Heart left ventricle (tissue), 13 donors: Measurements from ENCODE around the gene SLC10A7.

ENCODE experiments used
- POLR2A ChIP-seq, 2 donors: fragments of 450-650 bp; IDR thresholded peaks; one replicate each; pipeline ENCODE4 v1.6.1; 2017; ENCODE audit warnings: antibody characterized with exemption in 2 of 2, mild to moderate bottlenecking in 2 of 2, moderate library complexity in 2 of 2
- TF ChIP-seq, protein P1 (sequence below), 12 donors: fragments of 200-600 bp; sonication (generic) in 4 of 12; IDR thresholded peaks; one replicate each; pipeline versions ENCODE4 v1.5.0 to v1.8.0; 2018 to 2022; ENCODE audit warnings: antibody characterized with exemption in 12 of 12, mild to moderate bottlenecking in 5 of 12
- donor health status: ischemic (EF 13 %, LVEDD 7.1; RV severe dilation, severe dysfunction).
- donor health status: DM: no; HTN: yes; CAD: no.
- donor health status: DM: no; HTN: no; CAD: no.
- donor health status: ischemic (EF 25% LVEDD 6.9; RV normal size, moderate dysfunction).
- donor health status: ischemic (EF 25% LVEDD 5.7; RV mildly dilated, moderate dysfunction).
- donor health status: ischemic (EF 35%, LVEDD 5.7; RV mildly dilated, moderate dysfunction).
- donor health status: nonischemic (EF 11% LVEDD 7.7; RV severe dilation, severe dysfunction).
- donor health status: DM: yes; HTN: yes; CAD: no.
- donor health status: PGD.
- donor health status: ischemic (EF 29% LVEDD 5.4; RV normal size, mild dysfunction).
- donor health status: nonischemic (EF 23%, LVEDD 6.1; RV moderate dilation, normal function).

DNA sequence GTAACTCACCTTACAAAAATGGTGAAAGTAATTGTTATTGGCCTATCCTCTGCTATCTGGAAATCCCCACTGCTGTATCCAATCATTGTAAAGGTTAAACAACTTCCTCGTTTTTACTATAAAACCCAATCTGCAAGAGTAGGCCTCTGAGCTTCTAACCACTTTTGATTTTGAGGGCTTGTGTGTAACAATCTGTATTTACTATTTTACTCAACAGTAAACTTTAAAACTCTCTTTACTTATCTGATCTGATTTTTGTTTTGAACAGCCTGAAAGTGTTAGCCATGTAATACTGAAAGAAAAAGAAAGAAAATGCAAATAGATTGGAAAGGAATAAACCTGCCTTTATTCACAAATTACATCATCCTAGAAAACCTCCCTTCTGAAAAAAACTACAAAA lies 63.1 kb downstream of the SLC10A7 start:
- TF ChIP-seq, protein P1, sequence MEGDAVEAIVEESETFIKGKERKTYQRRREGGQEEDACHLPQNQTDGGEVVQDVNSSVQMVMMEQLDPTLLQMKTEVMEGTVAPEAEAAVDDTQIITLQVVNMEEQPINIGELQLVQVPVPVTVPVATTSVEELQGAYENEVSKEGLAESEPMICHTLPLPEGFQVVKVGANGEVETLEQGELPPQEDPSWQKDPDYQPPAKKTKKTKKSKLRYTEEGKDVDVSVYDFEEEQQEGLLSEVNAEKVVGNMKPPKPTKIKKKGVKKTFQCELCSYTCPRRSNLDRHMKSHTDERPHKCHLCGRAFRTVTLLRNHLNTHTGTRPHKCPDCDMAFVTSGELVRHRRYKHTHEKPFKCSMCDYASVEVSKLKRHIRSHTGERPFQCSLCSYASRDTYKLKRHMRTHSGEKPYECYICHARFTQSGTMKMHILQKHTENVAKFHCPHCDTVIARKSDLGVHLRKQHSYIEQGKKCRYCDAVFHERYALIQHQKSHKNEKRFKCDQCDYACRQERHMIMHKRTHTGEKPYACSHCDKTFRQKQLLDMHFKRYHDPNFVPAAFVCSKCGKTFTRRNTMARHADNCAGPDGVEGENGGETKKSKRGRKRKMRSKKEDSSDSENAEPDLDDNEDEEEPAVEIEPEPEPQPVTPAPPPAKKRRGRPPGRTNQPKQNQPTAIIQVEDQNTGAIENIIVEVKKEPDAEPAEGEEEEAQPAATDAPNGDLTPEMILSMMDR (IDR thresholded peaks at IDR 0.05), result no peak
- TF ChIP-seq POLR2A (IDR thresholded peaks at IDR 0.05), result no peak
